Activated CD4-positive, alpha-beta T cell treated with anti-CD3 and anti-CD28 coated beads, Interleukin-2, amount 10 ng/mL, durations not matched to agents 24 days and 14 days (primary cell): ENCODE data around the gene RPL3. TPM values are rescaled to one million over a fixed set of nuclear protein-coding genes. Genes with fewer than 3 reads are reported as not detected.
A peak's percentile ranks its signal among the peaks of the same experiment; 100 is the strongest.

ENCODE experiments used
- DNase-seq: peaks from one replicate; pipeline ENCODE4 v3.0.0; 2022
- H3K27ac Mint-ChIP-seq: one replicate; pipeline ENCODE4 v1.8.0; 2022; ENCODE audit warnings: mild to moderate bottlenecking, mixed read lengths
- H3K27me3 Mint-ChIP-seq: one replicate; pipeline ENCODE4 v1.8.0; 2022; ENCODE audit warnings: mixed read lengths
- H3K36me3 Mint-ChIP-seq: one replicate; pipeline ENCODE4 v1.8.0; 2022; ENCODE audit warnings: low read depth, mild to moderate bottlenecking, mixed read lengths
- H3K4me1 Mint-ChIP-seq: one replicate; pipeline ENCODE4 v1.8.0; 2021; ENCODE audit warnings: mixed read lengths
- H3K4me3 Mint-ChIP-seq: one replicate; pipeline ENCODE4 v1.8.0; 2022; ENCODE audit warnings: mild to moderate bottlenecking, moderate library complexity, mixed read lengths
- H3K9me3 Mint-ChIP-seq: one replicate; pipeline ENCODE4 v1.8.0; 2021; ENCODE audit warnings: mixed read lengths
- intact Hi-C: fragments of 100-400 bp; cut with micrococcal nuclease; formaldehyde crosslinking; loops from one replicate; pipeline ENCODE4 v1.15.1; 2023
- total RNA-seq: library from RNA; stranded (reverse); gene quantifications from 2 replicates; pipeline ENCODE4 v1.2.3, GENCODE V29; 2022

RPL3 gene
- total RNA-seq, 1 donor from 2014 or later = 2,132 TPM

GRCh38 chr22:39294571-39295468 lies 24.6 kb downstream of the RPL3 start:
- Mint-ChIP-seq H3K4me1 (peaks cover 2% of the 10 kb centered on the region), H3K36me3 (no peaks in the 10 kb centered on the region), H3K4me3 (no peak overlapping the region), H3K27me3 (peaks cover 10% of the 10 kb centered on the region), H3K9me3 (no peaks in the 10 kb centered on the region), H3K27ac (no peak overlapping the region)
- no peak for DNase-seq
- intact Hi-C loops = no loop called here

GRCh38 chr22:39293766-39294368 lies 25.6 kb downstream of the RPL3 start:
- H3K36me3 Mint-ChIP-seq = no peaks in the 10 kb centered on the region

GRCh38 chr22:39292561-39293074 lies 26.8 kb downstream of the RPL3 start:
- no peak for DNase-seq
- Mint-ChIP-seq H3K27me3 (peaks cover under 1% of the 10 kb centered on the region), H3K4me1 (peaks cover 2% of the 10 kb centered on the region), H3K36me3 (no peaks in the 10 kb centered on the region), H3K9me3 (no peaks in the 10 kb centered on the region), H3K27ac (peak overlapping the region; percentile 81), H3K4me3 (no peak overlapping the region)
- intact Hi-C loops = no loop called here

More at GRCh38 chr22:39293766-39294368, 25.6 kb downstream of the RPL3 start:
- Mint-ChIP-seq H3K27me3 (peaks cover 4% of the 10 kb centered on the region), H3K27ac (no peak overlapping the region), H3K4me3 (no peak overlapping the region), H3K9me3 (no peaks in the 10 kb centered on the region), H3K4me1 (peaks cover 2% of the 10 kb centered on the region)
- DNase-seq = no peak
- intact Hi-C loops = no loop called here

- no peak overlapping the region for H3K4me3 Mint-ChIP-seq
- peaks cover 2% of the 10 kb centered on the region for H3K4me1 Mint-ChIP-seq
- H3K27ac Mint-ChIP-seq = peak overlapping the region; percentile 81
- H3K9me3 Mint-ChIP-seq = no peaks in the 10 kb centered on the region
- no peaks in the 10 kb centered on the region for H3K36me3 Mint-ChIP-seq
- intact Hi-C loops = no loop called here
- peaks cover 3% of the 10 kb centered on the region for H3K27me3 Mint-ChIP-seq
- no peak for DNase-seq
These were observed 27.4 kb downstream of the RPL3 start for GRCh38 chr22:39292031-39292462.

- H3K27ac Mint-ChIP-seq = no peak overlapping the region
- DNase-seq = no peak
- intact Hi-C loops = no loop called here
- peaks cover 2% of the 10 kb centered on the region for H3K4me1 Mint-ChIP-seq
- no peak overlapping the region for H3K4me3 Mint-ChIP-seq
- H3K9me3 Mint-ChIP-seq = no peaks in the 10 kb centered on the region
- no peaks in the 10 kb centered on the region for H3K36me3 Mint-ChIP-seq
- peaks cover 3% of the 10 kb centered on the region for H3K27me3 Mint-ChIP-seq
These were observed 27.9 kb downstream of the RPL3 start for GRCh38 chr22:39291523-39291922.

GRCh38 chr22:39290724-39291161 lies 28.7 kb downstream of the RPL3 start:
- H3K36me3 Mint-ChIP-seq = no peaks in the 10 kb centered on the region
- no peaks in the 10 kb centered on the region for H3K9me3 Mint-ChIP-seq
- no peak for DNase-seq
- no peak overlapping the region for H3K4me3 Mint-ChIP-seq
- H3K4me1 Mint-ChIP-seq = peaks cover 2% of the 10 kb centered on the region
- peaks cover 3% of the 10 kb centered on the region for H3K27me3 Mint-ChIP-seq
- intact Hi-C loops = no loop called here
- no peak overlapping the region for H3K27ac Mint-ChIP-seq

- Mint-ChIP-seq H3K27ac (no peak overlapping the region), H3K4me1 (peaks cover 2% of the 10 kb centered on the region), H3K9me3 (no peaks in the 10 kb centered on the region), H3K27me3 (peaks cover 3% of the 10 kb centered on the region), H3K36me3 (no peaks in the 10 kb centered on the region), H3K4me3 (no peak overlapping the region)
- intact Hi-C loops = no loop called here
- no peak for DNase-seq
These were observed 29.3 kb downstream of the RPL3 start for GRCh38 chr22:39289975-39290720.

- Mint-ChIP-seq H3K4me3 (no peak overlapping the region), H3K27me3 (peaks cover 3% of the 10 kb centered on the region), H3K4me1 (peaks cover 2% of the 10 kb centered on the region), H3K27ac (no peak overlapping the region), H3K36me3 (no peaks in the 10 kb centered on the region), H3K9me3 (no peaks in the 10 kb centered on the region)
- no peak for DNase-seq
- intact Hi-C loops = no loop called here
These were observed 29.9 kb downstream of the RPL3 start for GRCh38 chr22:39289533-39289932.

- Mint-ChIP-seq H3K9me3 (no peaks in the 10 kb centered on the region), H3K27ac (no peak overlapping the region), H3K4me3 (no peak overlapping the region), H3K36me3 (no peaks in the 10 kb centered on the region), H3K27me3 (peaks cover 3% of the 10 kb centered on the region), H3K4me1 (peaks cover 2% of the 10 kb centered on the region)
- no peak for DNase-seq
- intact Hi-C loops = no loop called here
These were observed 31.1 kb downstream of the RPL3 start for GRCh38 chr22:39288135-39288898.

- H3K27me3 Mint-ChIP-seq = peaks cover 3% of the 10 kb centered on the region
- DNase-seq = no peak
- intact Hi-C loops = no loop called here
These were observed 32.2 kb downstream of the RPL3 start for GRCh38 chr22:39287076-39287725.

GRCh38 chr22:39284983-39285382 lies 34.4 kb downstream of the RPL3 start:
- no peaks in the 10 kb centered on the region for H3K9me3 Mint-ChIP-seq
- intact Hi-C loops = no loop called here
- H3K36me3 Mint-ChIP-seq = no peaks in the 10 kb centered on the region
- H3K4me3 Mint-ChIP-seq = no peak overlapping the region
- no peak for DNase-seq
- H3K27me3 Mint-ChIP-seq = peaks cover 4% of the 10 kb centered on the region
- no peaks in the 10 kb centered on the region for H3K4me1 Mint-ChIP-seq
- no peak overlapping the region for H3K27ac Mint-ChIP-seq

More at GRCh38 chr22:39287076-39287725, 32.2 kb downstream of the RPL3 start:
- Mint-ChIP-seq H3K27ac (no peak overlapping the region), H3K4me1 (peaks cover under 1% of the 10 kb centered on the region), H3K36me3 (no peaks in the 10 kb centered on the region), H3K4me3 (no peak overlapping the region), H3K9me3 (no peaks in the 10 kb centered on the region)

GRCh38 chr22:39284142-39284980 lies 35.1 kb downstream of the RPL3 start:
- H3K36me3 Mint-ChIP-seq = no peaks in the 10 kb centered on the region
- intact Hi-C loops = no loop called here

More at GRCh38 chr22:39284142-39284980, 35.1 kb downstream of the RPL3 start:
- Mint-ChIP-seq H3K27ac (no peak overlapping the region), H3K4me1 (no peaks in the 10 kb centered on the region), H3K4me3 (no peak overlapping the region), H3K9me3 (no peaks in the 10 kb centered on the region), H3K27me3 (peaks cover 7% of the 10 kb centered on the region)
- no peak for DNase-seq
